ENCODE measurements around the gene EXOC6.

EXOC6 gene

GRCh38 chr10:92848441-92849233, at the start of gene EXOC6:
EXOC6 (plus strand) TSS chr10:92848520; CDS start chr10:92848534, 14 bp downstream.
- peak within 1 kb of the TSS; percentile 79 for H3K4me3 ChIP-seq
- DNase-seq (ENCODE audit: low read depth, low spot score): no peak
- no peaks in the 10 kb centered on the region for H3K36me3 ChIP-seq (ENCODE audit: insufficient read depth, low read length)
- no peaks in the 10 kb centered on the region for H3K9me3 ChIP-seq (ENCODE audit: low read depth, low read length)
- no peak within 1 kb of the TSS for H3K27ac ChIP-seq
- TF ChIP-seq FOXP2 (optimal IDR thresholded peaks at IDR 0.05; ENCODE audit: control extremely low read depth, extremely low read length, insufficient read depth) (no peak), POLR2AphosphoS5 (IDR thresholded peaks at IDR 0.05; ENCODE audit: borderline replicate concordance, low read depth, low read length) (peak; percentile 39; the same call in 1 of the 2 replicates)
- peak within 1 kb of the TSS; percentile 77 for H3K9ac ChIP-seq (ENCODE audit: insufficient read length)

GRCh38 chr10:92799568-92799967, 48.8 kb upstream of the EXOC6 start:
- TF ChIP-seq POLR2AphosphoS5 (IDR thresholded peaks at IDR 0.05; ENCODE audit: borderline replicate concordance, low read depth, low read length) (no peak), FOXP2 (optimal IDR thresholded peaks at IDR 0.05; ENCODE audit: control extremely low read depth, extremely low read length, insufficient read depth) (no peak), EZH2 (IDR thresholded peaks at IDR 0.05) (no peak)
- DNase-seq (ENCODE audit: low read depth, low spot score): no peak
- no peak overlapping the region for H3K27ac ChIP-seq
- no peaks in the 10 kb centered on the region for H3K36me3 ChIP-seq (ENCODE audit: insufficient read depth, low read length)
- no peak overlapping the region for H3K9ac ChIP-seq (ENCODE audit: insufficient read length)
- no peak overlapping the region for H3K4me3 ChIP-seq
- no peaks in the 10 kb centered on the region for H3K9me3 ChIP-seq (ENCODE audit: low read depth, low read length)

- Histone ChIP-seq H3K27ac (no peak overlapping the region), H3K4me3 (no peak overlapping the region), H3K9ac (ENCODE audit: insufficient read length) (no peak overlapping the region), H3K9me3 (ENCODE audit: low read depth, low read length) (no peaks in the 10 kb centered on the region), H3K36me3 (ENCODE audit: insufficient read depth, low read length) (no peaks in the 10 kb centered on the region)
- no peak for TF ChIP-seq FOXP2 (optimal IDR thresholded peaks at IDR 0.05; ENCODE audit: control extremely low read depth, extremely low read length, insufficient read depth)
- no peak for TF ChIP-seq EZH2 (IDR thresholded peaks at IDR 0.05)
- TF ChIP-seq POLR2AphosphoS5 (IDR thresholded peaks at IDR 0.05; ENCODE audit: borderline replicate concordance, low read depth, low read length): no peak
- no peak for DNase-seq (ENCODE audit: low read depth, low spot score)
Measured at GRCh38 chr10:92800134-92800733, 48.1 kb upstream of the EXOC6 start.

GRCh38 chr10:92801978-92802872, 46.1 kb upstream of the EXOC6 start:
- no peak for DNase-seq (ENCODE audit: low read depth, low spot score)
- no peaks in the 10 kb centered on the region for H3K36me3 ChIP-seq (ENCODE audit: insufficient read depth, low read length)
- H3K27ac ChIP-seq: no peak overlapping the region
- no peak overlapping the region for H3K4me3 ChIP-seq
- H3K9me3 ChIP-seq (ENCODE audit: low read depth, low read length): no peaks in the 10 kb centered on the region
- H3K9ac ChIP-seq (ENCODE audit: insufficient read length): no peak overlapping the region
- no peak for TF ChIP-seq EZH2 (IDR thresholded peaks at IDR 0.05)
- TF ChIP-seq FOXP2 (optimal IDR thresholded peaks at IDR 0.05; ENCODE audit: control extremely low read depth, extremely low read length, insufficient read depth): no peak
- no peak for TF ChIP-seq POLR2AphosphoS5 (IDR thresholded peaks at IDR 0.05; ENCODE audit: borderline replicate concordance, low read depth, low read length)

GRCh38 chr10:92809840-92810239, 38.5 kb upstream of the EXOC6 start:
- no peak for TF ChIP-seq POLR2AphosphoS5 (IDR thresholded peaks at IDR 0.05; ENCODE audit: borderline replicate concordance, low read depth, low read length)
- TF ChIP-seq EZH2 (IDR thresholded peaks at IDR 0.05): no peak
- H3K4me3 ChIP-seq: no peak overlapping the region
- no peak overlapping the region for H3K9ac ChIP-seq (ENCODE audit: insufficient read length)
- no peaks in the 10 kb centered on the region for H3K36me3 ChIP-seq (ENCODE audit: insufficient read depth, low read length)
- DNase-seq (ENCODE audit: low read depth, low spot score): no peak
- no peak overlapping the region for H3K27ac ChIP-seq
- H3K9me3 ChIP-seq (ENCODE audit: low read depth, low read length): no peaks in the 10 kb centered on the region

- TF ChIP-seq FOXP2 (optimal IDR thresholded peaks at IDR 0.05; ENCODE audit: control extremely low read depth, extremely low read length, insufficient read depth) (no peak), POLR2AphosphoS5 (IDR thresholded peaks at IDR 0.05; ENCODE audit: borderline replicate concordance, low read depth, low read length) (no peak), EZH2 (IDR thresholded peaks at IDR 0.05) (no peak)
- no peak overlapping the region for H3K9ac ChIP-seq (ENCODE audit: insufficient read length)
Measured at GRCh38 chr10:92810934-92811532, 37.3 kb upstream of the EXOC6 start.

GRCh38 chr10:92811986-92812385, 36.3 kb upstream of the EXOC6 start:
- no peak for TF ChIP-seq POLR2AphosphoS5 (IDR thresholded peaks at IDR 0.05; ENCODE audit: borderline replicate concordance, low read depth, low read length)
- TF ChIP-seq FOXP2 (optimal IDR thresholded peaks at IDR 0.05; ENCODE audit: control extremely low read depth, extremely low read length, insufficient read depth): no peak
- TF ChIP-seq EZH2 (IDR thresholded peaks at IDR 0.05): no peak
- no peak overlapping the region for H3K4me3 ChIP-seq
- no peak overlapping the region for H3K9ac ChIP-seq (ENCODE audit: insufficient read length)
- no peaks in the 10 kb centered on the region for H3K9me3 ChIP-seq (ENCODE audit: low read depth, low read length)
- no peak for DNase-seq (ENCODE audit: low read depth, low spot score)
- no peak overlapping the region for H3K27ac ChIP-seq
- H3K36me3 ChIP-seq (ENCODE audit: insufficient read depth, low read length): no peaks in the 10 kb centered on the region

More at GRCh38 chr10:92810934-92811532, 37.3 kb upstream of the EXOC6 start:
- DNase-seq (ENCODE audit: low read depth, low spot score): no peak
- H3K9me3 ChIP-seq (ENCODE audit: low read depth, low read length): no peaks in the 10 kb centered on the region
- no peak overlapping the region for H3K27ac ChIP-seq
- H3K4me3 ChIP-seq: no peak overlapping the region
- H3K36me3 ChIP-seq (ENCODE audit: insufficient read depth, low read length): no peaks in the 10 kb centered on the region

All from SK-N-MC (cell line).